H9 (cell line): ENCODE results near the gene SLC23A1. TPM values are rescaled to one million over a fixed set of nuclear protein-coding genes. Genes with fewer than 3 reads are reported as not detected.

Experiments used
- DNase-seq: peaks from one replicate; pipeline ENCODE4 v3.0.0-alpha.2; 2017
- H2AFZ ChIP-seq: one replicate; pipeline ENCODE4 v1.6.1; 2013; ENCODE audit warnings: mild to moderate bottlenecking, low read length, control low read depth, moderate library complexity
- H2AK5ac ChIP-seq: 2 replicates; pipeline ENCODE4 v1.6.1; 2013; ENCODE audit warnings: low read length, control low read depth, mixed read lengths; ENCODE audit not compliant: insufficient read length
- H2BK120ac ChIP-seq: one replicate; pipeline ENCODE4 v1.6.1; 2013; ENCODE audit warnings: low read depth, mild to moderate bottlenecking, low read length, control low read depth, inconsistent platforms; ENCODE audit not compliant: poor library complexity, severe bottlenecking
- H2BK12ac ChIP-seq: 2 replicates; pipeline ENCODE4 v1.6.1; 2013; ENCODE audit warnings: low read length, control low read depth, mixed read lengths, low read depth; ENCODE audit not compliant: insufficient read length
- H2BK15ac ChIP-seq: 2 replicates; pipeline ENCODE4 v1.6.1; 2013; ENCODE audit warnings: low read depth, low read length, control low read depth
- H2BK20ac ChIP-seq: one replicate; pipeline ENCODE4 v1.6.1; 2013; ENCODE audit warnings: low read depth, mild to moderate bottlenecking, low read length, control low read depth, inconsistent platforms; ENCODE audit not compliant: poor library complexity, severe bottlenecking
- H2BK5ac ChIP-seq: 2 replicates; pipeline ENCODE4 v1.6.1; 2013; ENCODE audit warnings: low read length, control low read depth, mixed read lengths; ENCODE audit not compliant: insufficient read length
- H3K14ac ChIP-seq: 2 replicates; pipeline ENCODE4 v1.6.1; 2013; ENCODE audit warnings: low read length, control low read depth; ENCODE audit not compliant: insufficient read depth
- H3K18ac ChIP-seq: 2 replicates; pipeline ENCODE4 v1.6.1; 2013; ENCODE audit warnings: low read depth, mild to moderate bottlenecking, mixed read lengths, low read length, control low read depth; ENCODE audit not compliant: insufficient read length
- H3K23ac ChIP-seq: 2 replicates; pipeline ENCODE4 v1.6.1; 2013; ENCODE audit warnings: low read length, control low read depth, mixed read lengths, low read depth; ENCODE audit not compliant: insufficient read length
- H3K23me2 ChIP-seq: 2 replicates; pipeline ENCODE4 v1.6.1; 2013; ENCODE audit warnings: low read depth, mild to moderate bottlenecking, mixed read lengths, low read length, control low read depth; ENCODE audit not compliant: insufficient read length, poor library complexity, severe bottlenecking
- H3K27ac ChIP-seq: 2 replicates; pipeline ENCODE4 v1.5.1; 2013; ENCODE audit warnings: low read length, control low read depth, mixed read lengths, low read depth; ENCODE audit not compliant: insufficient read length
- H3K27me3 ChIP-seq: 2 replicates; pipeline ENCODE4 v1.6.1; 2013; ENCODE audit warnings: low read length, control low read depth, inconsistent platforms; ENCODE audit not compliant: insufficient read depth
- H3K4ac ChIP-seq: 2 replicates; pipeline ENCODE4 v1.6.1; 2013; ENCODE audit warnings: low read depth, mild to moderate bottlenecking, control low read depth, inconsistent platforms, low read length, moderate library complexity
- H3K4me1 ChIP-seq: 2 replicates; pipeline ENCODE4 v1.6.1; 2013; ENCODE audit warnings: low read length, control low read depth, inconsistent platforms; ENCODE audit not compliant: insufficient read depth
- H3K4me2 ChIP-seq: 2 replicates; pipeline ENCODE4 v1.6.1; 2013; ENCODE audit warnings: low read length, control low read depth, mixed read lengths; ENCODE audit not compliant: insufficient read length, insufficient read depth
- H3K56ac ChIP-seq: 2 replicates; pipeline ENCODE4 v1.6.1; 2013; ENCODE audit warnings: low read depth, mild to moderate bottlenecking, mixed read lengths, low read length, control low read depth; ENCODE audit not compliant: insufficient read length
- H3K79me1 ChIP-seq: 2 replicates; pipeline ENCODE4 v1.6.1; 2013; ENCODE audit warnings: low read depth, mild to moderate bottlenecking, moderate library complexity, low read length, control low read depth, inconsistent platforms; ENCODE audit not compliant: insufficient read depth, poor library complexity, severe bottlenecking
- H3K79me2 ChIP-seq: 2 replicates; pipeline ENCODE4 v1.6.1; 2013; ENCODE audit warnings: low read length, control low read depth, inconsistent platforms; ENCODE audit not compliant: insufficient read depth
- H3K9ac ChIP-seq: 2 replicates; pipeline ENCODE4 v1.6.1; 2013; ENCODE audit warnings: low read length, control low read depth, mixed read lengths; ENCODE audit not compliant: insufficient read length; ENCODE audit errors: extremely low read depth
- H3K9me3 ChIP-seq: one replicate; pipeline ENCODE4 v1.6.1; 2013; ENCODE audit warnings: low read depth, low read length, inconsistent platforms; ENCODE audit not compliant: control insufficient read depth
- H3T11ph ChIP-seq: one replicate; pipeline ENCODE4 v1.6.1; 2013; ENCODE audit warnings: mild to moderate bottlenecking, low read length, control low read depth, inconsistent platforms
- H4K20me1 ChIP-seq: one replicate; pipeline ENCODE4 v1.6.1; 2013; ENCODE audit not compliant: control insufficient read depth, insufficient read length, insufficient read depth
- H4K5ac ChIP-seq: 2 replicates; pipeline ENCODE4 v1.6.1; 2013; ENCODE audit warnings: low read depth, mild to moderate bottlenecking, mixed read lengths, low read length, control low read depth; ENCODE audit not compliant: insufficient read length
- H4K8ac ChIP-seq: replicated peaks from 2 replicates; pipeline ENCODE4 v1.6.1; 2013; ENCODE audit warnings: low read length, control low read depth, mixed read lengths, low read depth; ENCODE audit not compliant: insufficient read length
- H4K91ac ChIP-seq: 2 replicates; pipeline ENCODE4 v1.6.1; 2013; ENCODE audit warnings: low read depth, mild to moderate bottlenecking, moderate library complexity, mixed read lengths, low read length, control low read depth; ENCODE audit not compliant: insufficient read length
- H3K27ac Mint-ChIP-seq, 3 experiments: 2 replicates in 2 of 3; 3 replicates in 1 of 3; pipeline ENCODE4 v1.8.0; 2020 to 2021; ENCODE audit warnings: mixed read lengths in 3 of 3, mild to moderate bottlenecking in 1 of 3, moderate library complexity in 1 of 3
- H3K27me3 Mint-ChIP-seq: 2 replicates; pipeline ENCODE4 v1.8.0; 2021; ENCODE audit warnings: low read depth, mild to moderate bottlenecking, moderate library complexity, mixed read lengths
- H3K36me3 Mint-ChIP-seq, 3 experiments: 2 replicates in 2 of 3; 3 replicates in 1 of 3; pipeline ENCODE4 v1.8.0; 2020 to 2021; ENCODE audit warnings: low read depth in 3 of 3, mixed read lengths in 3 of 3; ENCODE audit not compliant: insufficient read depth in 1 of 3
- H3K4me1 Mint-ChIP-seq, 2 experiments: 2 replicates each; pipeline ENCODE4 v1.8.0; 2020; ENCODE audit warnings: mixed read lengths in 2 of 2
- H3K4me3 Mint-ChIP-seq, 2 experiments: 2 replicates in 1 of 2; 3 replicates in 1 of 2; pipeline ENCODE4 v1.8.0; 2020 to 2021; ENCODE audit warnings: mild to moderate bottlenecking in 2 of 2, mixed read lengths in 2 of 2, moderate library complexity in 1 of 2
- H3K9me3 Mint-ChIP-seq, 2 experiments: 2 replicates in 1 of 2; 3 replicates in 1 of 2; pipeline ENCODE4 v1.8.0; 2020; ENCODE audit warnings: mild to moderate bottlenecking in 2 of 2, mixed read lengths in 2 of 2, moderate library complexity in 1 of 2
- whole genome bisulfite sequencing: extraction: QIAGEN DNeasy Blood & Tissue Kit; methylation state at CpG from one replicate; pipeline ENCODE4 v1.1.7; 2013; ENCODE audit warnings: missing lambda C conversion rate, low lambda C conversion rate, mixed read lengths; ENCODE audit not compliant: insufficient read length; ENCODE audit errors: extremely low coverage; 5-methylcytosine and 5-hydroxymethylcytosine counted together
- total RNA-seq: library from RNA; stranded (reverse); gene quantifications from 2 replicates; pipeline ENCODE4 v1.2.1, GENCODE V29; 2021
- TF ChIP-seq, protein P1 (sequence below): fragments of 200-600 bp; sonication (generic); conservative IDR thresholded peaks from 3 replicates; pipeline ENCODE4 v1.8.0; 2021; ENCODE audit warnings: antibody characterized with exemption, mild to moderate bottlenecking

SLC23A1 gene
- total RNA-seq, 1 experiment from 2014 or later, result not detected

DNA sequence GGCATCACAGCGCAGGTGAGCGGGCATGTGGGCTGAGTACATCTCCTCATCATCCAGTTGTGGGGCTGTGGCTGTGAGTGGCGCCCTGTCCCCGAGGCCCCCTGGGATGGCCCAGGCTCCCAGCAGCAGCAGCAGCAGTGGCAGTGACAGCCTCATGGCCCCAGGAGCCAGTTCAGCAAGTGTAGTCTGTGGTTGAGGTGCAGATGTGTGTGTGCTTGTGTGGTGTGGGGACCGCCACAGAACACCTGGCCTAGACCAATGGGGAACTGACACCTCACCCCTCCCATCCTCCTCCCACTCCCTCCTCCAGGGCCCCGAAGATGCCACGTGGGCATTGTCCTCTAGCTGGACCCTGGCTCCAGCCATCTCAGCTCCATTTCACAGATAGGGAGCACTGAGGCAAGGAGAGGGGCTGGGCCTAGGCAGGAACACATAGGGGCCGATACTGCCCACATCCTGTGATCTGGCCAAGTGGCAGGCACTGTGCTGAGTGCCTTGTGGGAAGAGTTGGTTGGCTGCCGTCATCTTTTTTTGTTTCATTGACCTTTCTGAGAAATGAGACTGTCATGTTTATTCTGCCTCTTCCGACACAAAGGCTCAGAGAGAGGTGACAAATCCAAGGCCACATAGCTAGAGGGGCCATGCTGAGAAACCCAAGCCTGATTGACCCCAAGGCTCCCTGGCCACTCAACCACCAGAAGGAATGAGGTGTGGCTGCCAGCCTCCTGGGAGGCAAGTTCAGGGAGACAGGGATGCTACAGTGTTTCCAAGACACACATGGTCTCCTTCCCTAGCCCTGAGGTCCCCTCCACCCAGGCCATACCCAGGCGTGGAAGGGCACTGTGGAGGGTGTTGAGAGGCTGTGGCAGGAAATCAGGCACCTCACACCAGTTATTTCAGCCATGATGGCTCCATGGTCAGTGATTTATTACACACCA, 6.9 kb upstream of the SLC23A1 start, which contains the start of gene MZB1:
TSS of gene MZB1 (minus strand) at position 213 of the 938 bp plus-strand sequence. CDS start at position 156, 57 bp downstream.
- Mint-ChIP-seq H3K36me3 (no peaks in the 10 kb centered on the region; a peak in 1 of 7 replicates), H3K4me3 (no peak within 1 kb of the TSS; a peak in 1 of 5 replicates)

More for the DNA sequence above, 6.9 kb upstream of the SLC23A1 start, which contains the start of gene MZB1:
- Histone ChIP-seq H2BK12ac (no peak within 1 kb of the TSS), H2AFZ (no peak within 1 kb of the TSS), H2BK20ac (no peak within 1 kb of the TSS), H3K9me3 (no peaks in the 10 kb centered on the region), H2AK5ac (no peak within 1 kb of the TSS), H4K91ac (no peak within 1 kb of the TSS), H2BK120ac (no peak within 1 kb of the TSS), H2BK5ac (no peak within 1 kb of the TSS), H3K9ac (no peak within 1 kb of the TSS), H3K79me2 (no peaks in the 10 kb centered on the region), H3K23ac (no peak within 1 kb of the TSS), H3K27me3 (peaks cover 8% of the 10 kb centered on the region), H3K4me1 (peaks cover 3% of the 10 kb centered on the region; the same call in 1 of the 2 replicates), H3K23me2 (peaks cover 22% of the 10 kb centered on the region), H3K4me2 (no peak within 1 kb of the TSS), H3K56ac (no peak within 1 kb of the TSS), H4K8ac (no peak within 1 kb of the TSS), H3K18ac (no peak within 1 kb of the TSS), H3K27ac (no peak within 1 kb of the TSS), H3K79me1 (no peaks in the 10 kb centered on the region), H2BK15ac (no peak within 1 kb of the TSS), H3K14ac (no peak within 1 kb of the TSS), H4K5ac (no peak within 1 kb of the TSS), H3T11ph (no peak within 1 kb of the TSS), H3K4ac (no peak within 1 kb of the TSS), H4K20me1 (peaks cover 2% of the 10 kb centered on the region)
- Mint-ChIP-seq H3K27ac (peak within 1 kb of the TSS in 2 of 3 experiments; percentile 59 to 81; a peak in 2 of 7 replicates), H3K27me3 (peaks cover 26% of the 10 kb centered on the region), H3K4me1 (peaks cover 12 to 37% of the 10 kb centered on the region in 2 experiments), H3K9me3 (no peaks in the 10 kb centered on the region)
- TF ChIP-seq, protein P1, sequence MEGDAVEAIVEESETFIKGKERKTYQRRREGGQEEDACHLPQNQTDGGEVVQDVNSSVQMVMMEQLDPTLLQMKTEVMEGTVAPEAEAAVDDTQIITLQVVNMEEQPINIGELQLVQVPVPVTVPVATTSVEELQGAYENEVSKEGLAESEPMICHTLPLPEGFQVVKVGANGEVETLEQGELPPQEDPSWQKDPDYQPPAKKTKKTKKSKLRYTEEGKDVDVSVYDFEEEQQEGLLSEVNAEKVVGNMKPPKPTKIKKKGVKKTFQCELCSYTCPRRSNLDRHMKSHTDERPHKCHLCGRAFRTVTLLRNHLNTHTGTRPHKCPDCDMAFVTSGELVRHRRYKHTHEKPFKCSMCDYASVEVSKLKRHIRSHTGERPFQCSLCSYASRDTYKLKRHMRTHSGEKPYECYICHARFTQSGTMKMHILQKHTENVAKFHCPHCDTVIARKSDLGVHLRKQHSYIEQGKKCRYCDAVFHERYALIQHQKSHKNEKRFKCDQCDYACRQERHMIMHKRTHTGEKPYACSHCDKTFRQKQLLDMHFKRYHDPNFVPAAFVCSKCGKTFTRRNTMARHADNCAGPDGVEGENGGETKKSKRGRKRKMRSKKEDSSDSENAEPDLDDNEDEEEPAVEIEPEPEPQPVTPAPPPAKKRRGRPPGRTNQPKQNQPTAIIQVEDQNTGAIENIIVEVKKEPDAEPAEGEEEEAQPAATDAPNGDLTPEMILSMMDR, result no peak
- no peak for DNase-seq
- no CpG with 5 or more reads among the region's 11 CpGs for WGBS
